Measurements from ENCODE around the gene CAPZA1. TPM values are rescaled to one million over a fixed set of nuclear protein-coding genes. Genes with fewer than 3 reads are reported as not detected.
"Not testable (repeated sequence)": the region's sequence is repeated elsewhere in the genome, so short reads cannot be mapped to it uniquely, and the experiment has no call there.

The CAPZA1 gene
- total RNA-seq, 1 donor from 2014 or later, result 128 TPM

DNA sequence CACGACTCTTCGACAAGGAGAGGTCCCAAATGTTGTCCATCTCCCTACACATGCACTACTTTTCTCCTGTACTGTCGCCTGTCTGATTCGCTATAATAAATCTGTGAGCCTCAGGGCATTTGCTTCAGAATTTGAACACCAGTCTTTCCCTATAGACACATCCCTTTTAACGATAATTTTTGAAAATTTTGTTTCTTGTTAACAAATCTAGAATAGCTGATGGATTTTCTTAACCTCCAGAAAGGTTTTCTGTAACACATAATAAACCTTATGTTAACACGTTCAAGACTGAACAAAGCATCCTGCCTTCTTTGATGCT is 704 bp downstream of the CAPZA1 start:
- peak overlapping the region; percentile 98 for H3K4me3 Mint-ChIP-seq
- peak overlapping the region; percentile 92 for H3K27ac Mint-ChIP-seq
- H3K36me3 Mint-ChIP-seq, result no peaks in the 10 kb centered on the region
- TF ChIP-seq, protein P1, sequence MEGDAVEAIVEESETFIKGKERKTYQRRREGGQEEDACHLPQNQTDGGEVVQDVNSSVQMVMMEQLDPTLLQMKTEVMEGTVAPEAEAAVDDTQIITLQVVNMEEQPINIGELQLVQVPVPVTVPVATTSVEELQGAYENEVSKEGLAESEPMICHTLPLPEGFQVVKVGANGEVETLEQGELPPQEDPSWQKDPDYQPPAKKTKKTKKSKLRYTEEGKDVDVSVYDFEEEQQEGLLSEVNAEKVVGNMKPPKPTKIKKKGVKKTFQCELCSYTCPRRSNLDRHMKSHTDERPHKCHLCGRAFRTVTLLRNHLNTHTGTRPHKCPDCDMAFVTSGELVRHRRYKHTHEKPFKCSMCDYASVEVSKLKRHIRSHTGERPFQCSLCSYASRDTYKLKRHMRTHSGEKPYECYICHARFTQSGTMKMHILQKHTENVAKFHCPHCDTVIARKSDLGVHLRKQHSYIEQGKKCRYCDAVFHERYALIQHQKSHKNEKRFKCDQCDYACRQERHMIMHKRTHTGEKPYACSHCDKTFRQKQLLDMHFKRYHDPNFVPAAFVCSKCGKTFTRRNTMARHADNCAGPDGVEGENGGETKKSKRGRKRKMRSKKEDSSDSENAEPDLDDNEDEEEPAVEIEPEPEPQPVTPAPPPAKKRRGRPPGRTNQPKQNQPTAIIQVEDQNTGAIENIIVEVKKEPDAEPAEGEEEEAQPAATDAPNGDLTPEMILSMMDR (conservative IDR thresholded peaks at IDR 0.05), result no peak
- H3K27me3 Mint-ChIP-seq, result no peaks in the 10 kb centered on the region
- H3K9me3 Mint-ChIP-seq, result no peaks in the 10 kb centered on the region
- DNase-seq (ENCODE audit: extremely low spot score, unreplicated experiment), result no peak
- H3K4me1 Mint-ChIP-seq (ENCODE audit: unreplicated experiment), result peaks cover 26% of the 10 kb centered on the region

DNA sequence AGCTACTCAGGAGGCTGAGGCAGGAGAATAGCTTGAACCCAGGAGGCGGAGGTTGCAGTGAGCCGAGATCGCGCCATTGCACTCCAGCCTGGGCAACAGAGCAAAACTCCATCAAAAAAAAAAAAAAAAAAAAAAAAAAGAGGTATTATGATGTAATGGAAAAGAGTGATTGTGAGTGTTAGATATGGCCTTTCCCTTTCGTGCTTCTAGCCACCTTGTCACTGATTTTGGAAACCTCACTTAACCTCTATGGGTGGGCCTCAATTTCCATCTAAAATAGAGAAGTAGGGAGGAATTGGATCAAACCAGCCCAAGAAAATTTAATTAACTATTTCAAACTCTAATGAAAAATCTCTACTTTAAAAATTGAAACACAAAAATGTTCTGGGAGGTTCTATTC is 4.9 kb downstream of the CAPZA1 start:
- not testable (repeated sequence) for H3K27ac Mint-ChIP-seq

DNA sequence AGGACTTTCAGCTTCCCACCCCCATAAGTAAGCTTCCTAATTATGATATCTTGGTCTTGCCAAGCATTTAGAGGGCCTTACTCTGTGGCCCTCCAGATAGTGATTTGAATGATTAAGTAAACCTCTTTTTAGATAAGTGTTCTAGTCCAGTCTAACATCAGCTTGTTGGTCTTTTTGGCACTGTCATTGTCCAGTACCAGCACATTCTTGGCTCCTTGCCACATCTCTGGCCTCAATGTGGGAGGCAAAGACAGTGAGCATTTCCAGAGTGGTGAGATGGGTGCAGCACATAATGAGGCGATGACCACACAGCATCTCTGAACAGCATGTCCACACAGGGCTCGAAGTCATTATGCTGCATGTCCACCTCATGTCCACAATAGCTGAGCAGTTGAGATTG is 6.1 kb downstream of the CAPZA1 start:
- Mint-ChIP-seq H3K36me3 (peaks cover 9% of the 10 kb centered on the region), H3K4me3 (no peak overlapping the region), H3K9me3 (no peaks in the 10 kb centered on the region), H3K4me1 (ENCODE audit: unreplicated experiment) (peaks cover 24% of the 10 kb centered on the region), H3K27ac (no peak overlapping the region), H3K27me3 (no peaks in the 10 kb centered on the region)
- DNase-seq (ENCODE audit: extremely low spot score, unreplicated experiment), result no peak
- TF ChIP-seq, protein P1 (conservative IDR thresholded peaks at IDR 0.05), result no peak

More for the DNA sequence above, 4.9 kb downstream of the CAPZA1 start:
- not testable (repeated sequence) for DNase-seq (ENCODE audit: extremely low spot score, unreplicated experiment); H3K27me3 Mint-ChIP-seq; H3K4me3 Mint-ChIP-seq; H3K36me3 Mint-ChIP-seq; H3K9me3 Mint-ChIP-seq
- H3K4me1 Mint-ChIP-seq (ENCODE audit: unreplicated experiment), result peaks cover 25% of the 10 kb centered on the region

DNA sequence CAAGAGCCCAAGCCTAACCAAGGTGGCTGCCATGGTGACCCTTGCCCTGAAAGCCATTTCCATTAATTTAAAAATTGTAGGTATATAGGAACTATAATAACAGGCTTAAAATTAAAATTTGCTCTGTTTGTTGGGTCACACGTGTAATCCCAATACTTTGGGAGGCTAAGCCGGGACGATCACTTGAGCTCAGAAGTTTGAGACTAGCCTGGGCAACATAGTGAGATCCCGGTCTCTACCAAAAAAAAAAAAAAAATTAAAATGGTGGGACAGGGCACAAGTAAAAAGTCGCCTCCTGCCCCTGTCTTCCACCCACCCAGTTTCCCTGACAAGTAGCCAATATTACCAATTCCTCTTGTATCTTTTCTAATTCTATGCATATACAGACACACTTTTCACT is 6.6 kb downstream of the CAPZA1 start:
- Mint-ChIP-seq H3K27me3 (no peaks in the 10 kb centered on the region), H3K27ac (no peak overlapping the region), H3K4me3 (no peak overlapping the region), H3K36me3 (peaks cover 14% of the 10 kb centered on the region), H3K9me3 (no peaks in the 10 kb centered on the region), H3K4me1 (ENCODE audit: unreplicated experiment) (peaks cover 20% of the 10 kb centered on the region)
- TF ChIP-seq, protein P1 (conservative IDR thresholded peaks at IDR 0.05), result no peak
- DNase-seq (ENCODE audit: extremely low spot score, unreplicated experiment), result no peak

DNA sequence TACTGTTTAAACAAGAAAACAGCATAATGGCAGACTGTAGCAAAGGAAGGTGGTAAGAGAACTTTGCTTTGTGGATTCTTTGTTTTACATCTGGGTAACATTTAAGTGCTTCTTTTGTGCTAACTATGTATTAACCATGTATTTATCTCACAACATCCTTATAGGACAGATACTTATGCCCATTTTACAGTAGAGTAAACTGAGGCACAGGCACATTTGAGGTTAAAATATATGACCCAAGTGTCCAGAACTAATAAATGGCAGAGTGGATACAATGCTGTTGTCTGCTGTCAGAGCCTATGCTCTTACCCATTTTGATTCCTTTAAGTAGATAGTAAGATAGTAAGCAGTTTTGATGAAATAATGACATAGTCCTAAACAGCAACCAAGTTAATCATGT is 7.3 kb downstream of the CAPZA1 start:
- H3K27ac Mint-ChIP-seq, result no peak overlapping the region
- TF ChIP-seq, protein P1 (conservative IDR thresholded peaks at IDR 0.05), result no peak

DNA sequence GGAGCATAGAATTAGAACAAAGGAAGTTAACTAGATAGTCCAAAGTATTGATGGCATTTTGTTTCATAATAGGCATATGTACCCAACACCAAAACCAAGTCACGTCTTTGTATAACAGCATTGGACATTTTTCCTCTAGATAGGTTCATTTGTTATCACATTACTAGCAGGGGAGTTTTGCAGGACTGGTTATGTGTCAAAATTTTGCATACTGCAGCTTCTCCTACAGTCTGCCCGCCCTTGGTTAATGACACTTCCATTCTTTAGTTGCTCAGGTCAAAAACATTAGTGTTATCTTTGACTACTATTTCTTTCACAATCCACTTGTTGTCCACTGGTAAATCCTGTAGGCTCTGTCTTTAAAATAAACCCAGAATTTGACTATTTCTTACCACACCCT is 8.9 kb downstream of the CAPZA1 start:
- Mint-ChIP-seq H3K36me3 (peaks cover 20% of the 10 kb centered on the region), H3K4me1 (ENCODE audit: unreplicated experiment) (peaks cover 15% of the 10 kb centered on the region), H3K27me3 (no peaks in the 10 kb centered on the region), H3K9me3 (no peaks in the 10 kb centered on the region), H3K4me3 (no peak overlapping the region), H3K27ac (no peak overlapping the region)
- TF ChIP-seq, protein P1 (conservative IDR thresholded peaks at IDR 0.05), result no peak
- no peak for DNase-seq (ENCODE audit: extremely low spot score, unreplicated experiment)

More for the DNA sequence above, 7.3 kb downstream of the CAPZA1 start:
- H3K27me3 Mint-ChIP-seq, result no peaks in the 10 kb centered on the region
- no peak for DNase-seq (ENCODE audit: extremely low spot score, unreplicated experiment)
- peaks cover 16% of the 10 kb centered on the region for H3K36me3 Mint-ChIP-seq
- H3K4me3 Mint-ChIP-seq, result no peak overlapping the region
- no peaks in the 10 kb centered on the region for H3K9me3 Mint-ChIP-seq
- H3K4me1 Mint-ChIP-seq (ENCODE audit: unreplicated experiment), result peaks cover 20% of the 10 kb centered on the region
